PC-9 (cell line): ENCODE data around the gene FCSK.

Experiments
- EZH2 ChIP-seq: fragments of 200-600 bp; sonication (generic); IDR thresholded peaks from 2 replicates; pipeline ENCODE4 v1.8.0; 2017; ENCODE audit warnings: antibody characterized with exemption, low read depth
- TF ChIP-seq, protein P1 (sequence below): fragments of 200-600 bp; sonication (generic); conservative IDR thresholded peaks from 2 replicates; pipeline ENCODE4 v1.6.1; 2017; ENCODE audit warnings: mixed run types, antibody characterized with exemption, mild to moderate bottlenecking, moderate library complexity

DNA sequence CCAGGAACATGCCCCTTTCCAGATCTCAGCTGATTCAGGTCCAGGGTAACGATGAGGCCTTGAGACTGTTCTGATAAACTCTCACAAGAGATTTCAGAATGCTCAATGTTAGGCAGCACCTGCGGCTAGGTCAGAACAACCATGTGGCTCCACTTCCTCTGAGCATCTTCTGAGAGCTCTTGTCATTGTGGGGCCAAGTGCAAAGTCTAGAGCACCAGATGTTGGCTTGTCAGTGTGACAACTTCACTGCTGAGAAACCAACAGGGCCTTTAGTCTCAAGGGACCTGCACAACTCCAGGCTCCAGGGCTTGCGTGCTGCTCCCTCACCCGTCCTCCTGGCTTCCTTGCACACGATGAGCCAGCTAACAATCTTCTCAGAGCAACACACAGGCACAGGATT lies 29.0 kb downstream of the FCSK start:
- TF ChIP-seq, protein P1, sequence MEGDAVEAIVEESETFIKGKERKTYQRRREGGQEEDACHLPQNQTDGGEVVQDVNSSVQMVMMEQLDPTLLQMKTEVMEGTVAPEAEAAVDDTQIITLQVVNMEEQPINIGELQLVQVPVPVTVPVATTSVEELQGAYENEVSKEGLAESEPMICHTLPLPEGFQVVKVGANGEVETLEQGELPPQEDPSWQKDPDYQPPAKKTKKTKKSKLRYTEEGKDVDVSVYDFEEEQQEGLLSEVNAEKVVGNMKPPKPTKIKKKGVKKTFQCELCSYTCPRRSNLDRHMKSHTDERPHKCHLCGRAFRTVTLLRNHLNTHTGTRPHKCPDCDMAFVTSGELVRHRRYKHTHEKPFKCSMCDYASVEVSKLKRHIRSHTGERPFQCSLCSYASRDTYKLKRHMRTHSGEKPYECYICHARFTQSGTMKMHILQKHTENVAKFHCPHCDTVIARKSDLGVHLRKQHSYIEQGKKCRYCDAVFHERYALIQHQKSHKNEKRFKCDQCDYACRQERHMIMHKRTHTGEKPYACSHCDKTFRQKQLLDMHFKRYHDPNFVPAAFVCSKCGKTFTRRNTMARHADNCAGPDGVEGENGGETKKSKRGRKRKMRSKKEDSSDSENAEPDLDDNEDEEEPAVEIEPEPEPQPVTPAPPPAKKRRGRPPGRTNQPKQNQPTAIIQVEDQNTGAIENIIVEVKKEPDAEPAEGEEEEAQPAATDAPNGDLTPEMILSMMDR, result no peak
- TF ChIP-seq EZH2, result no peak
